HTERT RPE-1 (cell line): ENCODE data around the gene PSMB3.
"Not testable (repeated sequence)": the region's sequence is repeated elsewhere in the genome, so short reads cannot be mapped to it uniquely, and the experiment has no call there.

ENCODE experiments used
- in situ Hi-C: fragments of 300-500 bp; cut with MboI; formaldehyde crosslinking; loops from 4 replicates; pipeline ENCODE4 v1.14.3; 2020; ENCODE audit warnings: low sequenced_read_pairs

PSMB3 gene

DNA sequence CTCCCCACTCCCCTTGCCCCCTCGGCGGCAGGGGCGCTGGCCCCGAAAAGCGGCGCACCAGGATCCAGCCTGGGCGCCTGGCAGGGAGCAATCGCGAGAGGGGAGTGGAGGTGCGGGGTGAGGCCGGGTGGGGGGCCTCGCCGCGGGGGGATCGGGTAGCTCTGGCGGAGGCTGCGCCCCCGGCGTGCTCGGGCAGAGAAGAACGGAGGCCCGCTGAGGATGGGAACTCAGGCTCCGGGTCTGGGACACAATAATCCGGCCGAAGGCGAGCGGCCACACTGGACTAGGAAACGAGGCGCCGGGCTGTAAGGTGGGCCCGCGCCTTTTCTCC, 3.7 kb upstream of the PSMB3 start:
- in situ Hi-C loops: no loop called here

DNA sequence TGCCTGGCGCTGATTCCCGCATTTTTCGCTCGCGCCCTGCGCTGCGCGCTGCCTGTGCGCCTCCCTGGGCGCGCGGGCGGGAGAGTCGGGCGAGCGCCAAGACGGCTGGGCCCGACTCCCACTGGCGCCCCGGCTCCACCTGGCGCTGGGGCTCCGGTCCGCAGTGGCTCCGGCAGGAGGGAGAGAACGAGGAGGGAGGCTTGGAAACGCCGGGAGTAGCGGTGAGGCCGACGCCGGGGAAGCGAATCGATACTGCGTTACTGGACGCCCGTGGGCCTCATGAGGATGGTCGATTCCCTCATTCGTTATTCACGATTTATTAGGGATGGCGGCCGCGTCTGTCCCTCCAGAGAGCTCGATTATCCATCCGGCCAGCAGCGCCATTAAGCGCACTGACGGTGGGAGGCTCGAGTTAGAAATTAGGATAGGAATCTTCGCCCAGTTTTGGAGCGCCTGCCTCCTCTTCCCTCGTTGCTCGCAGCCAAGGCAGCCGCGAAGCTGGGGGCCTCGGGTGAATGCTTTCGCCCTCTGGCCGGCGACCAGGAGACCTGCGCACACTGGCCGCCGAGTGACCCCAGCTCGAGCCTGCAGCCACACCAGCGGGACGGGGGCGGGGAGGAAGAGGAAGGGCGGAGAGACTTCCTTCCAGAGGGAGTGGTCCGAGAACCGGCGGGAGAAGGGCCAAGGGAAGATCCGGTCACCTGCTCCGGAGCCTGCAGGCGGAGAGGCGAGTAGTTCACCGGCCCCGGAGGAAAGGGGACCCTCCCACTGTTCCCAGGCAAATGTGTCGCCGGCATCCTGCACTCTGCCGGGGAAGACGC, 3.1 kb upstream of the PSMB3 start:
- in situ Hi-C loops: no loop called here

DNA sequence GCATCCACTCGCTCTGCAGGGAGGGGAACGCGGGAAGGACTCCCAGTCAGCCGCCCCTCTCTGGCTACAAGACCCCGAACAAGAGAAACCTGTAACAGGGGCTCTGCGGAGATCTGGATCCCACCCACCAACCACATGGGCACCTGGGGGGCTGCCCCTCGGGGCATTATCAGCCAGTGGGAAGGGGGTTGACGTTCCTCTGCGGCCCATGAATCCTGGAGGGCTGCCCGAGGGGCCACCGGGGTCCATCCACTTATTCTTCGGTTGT, 2.6 kb upstream of the PSMB3 start:
- in situ Hi-C loops: no loop called here

DNA sequence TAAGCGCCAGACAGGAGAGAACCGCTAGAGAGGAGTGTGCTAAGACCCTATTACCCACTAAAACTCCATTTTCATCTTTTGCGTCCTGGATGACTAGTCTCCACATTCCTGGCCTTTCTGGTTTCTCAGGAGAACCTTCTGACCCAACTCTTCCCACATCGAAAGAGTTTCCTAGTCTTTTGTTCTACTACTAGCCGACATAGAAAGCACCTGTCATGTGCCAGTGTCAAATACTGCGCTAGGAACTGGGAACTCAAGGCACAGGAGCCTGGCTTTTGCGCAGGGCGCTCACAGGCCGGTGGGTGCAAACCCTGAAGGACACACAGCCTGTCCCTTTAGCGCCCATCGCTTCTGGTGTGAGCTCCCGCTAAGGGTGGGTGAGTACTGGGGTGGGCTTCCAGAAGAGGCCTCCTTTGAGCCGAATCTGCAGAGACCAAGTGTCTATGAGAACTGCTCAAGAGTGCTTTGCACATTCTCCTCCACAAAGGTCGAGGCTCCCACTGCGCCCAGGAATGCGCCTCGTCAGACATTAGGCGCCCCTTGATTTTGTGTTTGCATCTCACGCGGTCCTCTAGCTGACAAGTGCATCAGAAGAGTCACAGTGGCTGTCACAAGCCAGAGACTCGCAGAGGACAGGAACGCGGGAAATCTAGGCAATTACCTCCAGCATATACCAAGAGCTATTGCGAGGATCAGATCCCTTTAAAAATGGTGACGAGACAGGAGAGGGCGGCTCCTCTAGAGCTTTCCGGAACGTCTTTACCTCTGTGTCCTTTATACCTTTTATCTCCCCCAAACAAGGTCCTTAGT, 2.0 kb upstream of the PSMB3 start:
- in situ Hi-C loops: no loop called here

DNA sequence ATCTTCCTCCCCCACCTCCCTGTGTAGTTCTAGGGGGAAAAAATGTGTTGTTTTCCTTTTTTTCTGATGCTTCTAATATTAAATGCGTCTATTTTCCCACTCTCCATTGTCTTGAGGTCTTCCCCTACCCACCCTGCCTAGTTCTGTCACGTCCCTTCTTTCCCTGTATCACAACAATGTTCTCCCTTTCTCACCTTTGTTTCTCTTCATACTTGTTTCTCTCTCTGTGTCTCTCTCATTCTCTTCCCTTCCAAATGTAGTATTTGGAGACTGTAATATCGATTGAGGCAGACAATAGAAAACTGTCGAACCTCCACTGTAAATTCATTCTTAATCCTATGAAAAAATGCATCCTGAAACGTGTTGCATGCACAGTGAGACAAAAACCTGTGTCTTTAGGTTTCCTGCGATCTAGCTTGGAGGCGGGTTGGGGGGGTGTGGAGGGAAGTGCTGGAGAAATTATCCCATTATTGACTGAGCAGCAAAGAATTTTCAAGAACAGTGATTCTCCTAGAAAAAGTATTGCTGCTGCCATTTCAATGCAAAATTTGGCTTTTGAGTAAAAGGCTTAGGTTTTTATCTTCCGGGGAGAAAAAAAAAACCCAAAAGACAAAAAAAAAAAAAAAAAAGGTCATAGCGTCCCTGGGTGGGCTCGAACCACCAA, 1.3 kb upstream of the PSMB3 start:
- in situ Hi-C loops: no loop called here

DNA sequence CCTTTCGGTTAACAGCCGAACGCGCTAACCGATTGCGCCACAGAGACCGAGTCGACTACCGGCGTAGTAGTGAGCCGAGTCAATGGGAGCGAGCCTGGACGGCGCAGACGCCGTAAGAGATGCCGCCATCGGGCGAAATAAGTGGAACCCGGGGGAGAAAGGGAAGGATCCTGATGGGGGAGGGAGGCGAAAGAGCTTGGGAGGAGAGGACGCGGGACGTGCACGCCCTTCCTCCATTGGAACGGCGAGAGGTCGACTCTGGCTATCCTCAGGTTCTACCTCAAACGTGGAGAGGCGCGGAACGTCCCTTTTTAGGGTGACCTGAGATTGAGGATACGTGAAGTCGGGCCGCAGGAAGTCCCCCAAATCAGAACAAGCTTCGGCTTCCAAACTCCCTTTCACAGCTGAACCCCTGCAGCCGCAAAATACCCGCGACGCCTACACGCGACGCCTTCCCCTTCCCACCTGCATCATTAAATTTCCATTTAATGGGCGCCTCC, 683 bp upstream of the PSMB3 start:
- in situ Hi-C loops: no loop called here

DNA sequence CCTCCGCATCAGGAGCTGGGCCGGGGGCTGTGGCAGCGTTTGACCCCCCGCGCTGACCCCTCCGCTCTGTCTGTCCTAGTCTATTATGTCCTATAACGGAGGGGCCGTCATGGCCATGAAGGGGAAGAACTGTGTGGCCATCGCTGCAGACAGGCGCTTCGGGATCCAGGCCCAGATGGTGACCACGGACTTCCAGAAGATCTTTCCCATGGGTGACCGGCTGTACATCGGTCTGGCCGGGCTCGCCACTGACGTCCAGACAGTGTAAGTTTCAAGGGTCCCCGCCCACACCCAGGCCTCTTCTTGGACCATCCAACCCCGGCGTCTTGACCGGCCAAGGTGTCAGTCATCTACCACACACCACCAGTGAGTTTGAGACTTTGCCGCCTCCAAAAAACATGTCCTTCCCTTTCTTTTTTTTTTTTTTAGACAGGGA, 548 bp downstream of the PSMB3 start:
- in situ Hi-C loops: no loop called here

DNA sequence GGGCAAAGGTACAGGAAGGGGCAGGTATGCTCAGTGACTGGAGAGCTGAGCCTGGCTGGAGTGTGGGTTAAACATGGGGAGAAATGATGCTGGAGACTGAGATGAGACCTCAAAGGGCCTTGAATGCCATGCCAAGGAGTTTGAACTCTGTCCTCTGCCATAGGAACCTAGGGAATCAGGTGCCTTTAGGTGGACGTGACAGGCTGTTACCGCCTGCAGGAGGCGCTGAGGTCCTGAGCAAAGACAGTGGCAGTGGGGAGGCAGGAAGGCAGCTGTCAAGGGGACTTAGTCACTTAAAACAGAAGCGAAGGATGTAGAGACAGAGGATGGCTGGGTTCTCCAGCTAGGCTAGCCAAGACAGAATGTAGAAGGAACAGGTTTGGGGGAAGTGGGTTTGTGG, 9.1 kb downstream of the PSMB3 start:
- in situ Hi-C loops: no loop called here

DNA sequence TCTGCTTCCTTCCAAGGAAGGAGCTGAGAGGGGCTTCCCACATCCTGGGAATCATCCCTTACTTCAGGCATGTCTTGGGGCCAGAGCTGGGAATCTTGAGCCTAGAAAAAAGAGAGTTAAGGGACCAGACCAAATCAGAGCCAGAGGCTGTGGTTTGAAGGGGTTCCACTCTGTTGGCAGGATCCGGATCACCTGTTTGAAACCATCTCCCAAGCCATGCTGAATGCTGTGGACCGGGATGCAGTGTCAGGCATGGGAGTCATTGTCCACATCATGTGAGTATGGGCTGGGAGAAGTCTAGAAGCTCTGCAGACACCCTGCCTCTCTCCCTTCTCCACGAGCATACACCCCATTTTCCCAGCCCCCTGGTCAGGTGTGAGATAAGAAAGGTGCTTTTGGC, 9.7 kb downstream of the PSMB3 start:
- in situ Hi-C loops: no loop called here

DNA sequence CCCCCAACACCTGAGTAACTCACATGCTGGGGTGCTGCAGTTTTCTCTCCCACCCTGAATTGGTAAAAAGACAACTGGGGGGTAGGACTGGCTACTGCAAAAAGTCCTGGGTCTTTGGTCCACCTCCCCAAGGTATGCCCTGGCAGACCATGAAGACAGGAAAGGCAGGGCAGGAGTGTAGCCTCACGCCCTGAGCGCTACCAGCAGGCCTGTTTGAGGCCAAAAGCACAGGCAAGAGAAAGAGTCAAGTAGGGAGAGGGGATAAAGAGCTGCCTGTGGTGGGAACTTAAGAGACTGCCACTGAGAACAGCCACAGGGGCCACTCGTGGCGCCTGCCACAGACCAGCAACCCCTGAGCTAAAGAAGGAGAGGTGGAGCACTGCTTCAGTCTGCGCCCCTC, 13.8 kb downstream of the PSMB3 start:
- in situ Hi-C loops: no loop called here

DNA sequence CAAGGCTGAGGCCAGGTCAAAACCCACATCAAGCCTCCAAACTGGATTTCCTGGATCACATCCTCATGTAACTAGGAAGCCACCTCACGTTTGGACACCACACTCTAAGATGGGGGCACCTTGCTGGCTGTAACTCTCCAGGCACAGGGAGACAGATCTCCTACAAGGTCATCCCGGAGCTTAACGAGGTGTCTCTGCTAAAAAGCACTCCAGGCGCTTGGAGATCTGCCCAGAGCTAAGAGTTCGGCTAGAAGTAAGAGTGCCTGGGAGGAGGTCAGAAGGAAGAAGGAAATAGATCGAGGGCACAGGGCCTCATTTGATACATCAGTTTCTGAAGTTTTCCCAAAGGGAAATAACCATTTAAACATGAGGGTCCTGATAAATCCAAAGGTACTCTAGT, 15.9 kb downstream of the PSMB3 start:
- in situ Hi-C loops: no loop called here

DNA sequence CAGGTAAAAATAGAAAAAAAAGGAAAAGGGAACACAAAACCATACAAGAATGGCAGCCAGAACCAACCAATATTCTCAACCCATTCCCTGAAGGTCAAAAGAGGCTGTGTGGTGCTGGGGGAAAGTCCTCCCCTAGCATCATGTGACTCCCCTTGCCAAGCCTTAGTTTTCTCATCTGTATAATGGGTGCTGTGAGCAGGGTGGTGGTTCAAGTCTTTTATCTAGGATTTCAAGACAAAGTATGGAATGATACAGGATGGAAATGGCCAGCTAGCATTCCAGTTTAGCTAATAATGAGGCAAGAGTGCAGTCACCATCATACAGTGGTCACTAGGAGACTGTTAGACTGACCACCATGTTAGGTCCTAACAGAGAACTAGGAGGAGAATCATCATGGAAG, 20.7 kb downstream of the PSMB3 start:
- in situ Hi-C loops: no loop called here

DNA sequence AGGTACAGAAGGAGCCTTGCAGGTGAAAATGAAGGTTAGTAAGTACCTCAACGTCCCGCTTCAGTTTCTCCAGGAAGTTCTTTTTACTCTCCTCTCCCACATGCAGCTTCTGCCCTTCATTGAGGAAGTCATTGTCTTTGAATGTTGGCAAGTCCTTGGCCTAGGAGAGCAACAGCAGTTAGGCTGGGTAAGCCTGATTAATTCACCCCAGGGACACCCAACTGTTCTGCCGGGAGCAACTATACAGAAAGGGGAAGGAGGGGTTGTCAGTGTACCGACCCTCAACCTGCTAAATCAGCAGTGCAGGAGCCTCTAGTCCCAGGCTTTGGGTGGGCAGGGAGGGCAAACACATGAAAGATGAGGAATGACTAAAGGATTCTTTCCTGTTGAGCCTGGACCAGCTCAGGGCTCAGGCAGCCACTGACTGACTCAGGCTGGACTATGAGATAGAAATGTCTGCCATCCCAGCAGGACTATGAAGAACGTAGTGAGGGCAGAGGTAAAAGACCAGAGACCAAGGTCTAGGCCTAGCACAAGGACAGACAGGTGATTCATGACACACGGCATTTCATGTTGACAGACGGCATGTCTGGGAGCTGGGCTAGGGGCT, 25.2 kb downstream of the PSMB3 start:
- in situ Hi-C loops: no loop called here

DNA sequence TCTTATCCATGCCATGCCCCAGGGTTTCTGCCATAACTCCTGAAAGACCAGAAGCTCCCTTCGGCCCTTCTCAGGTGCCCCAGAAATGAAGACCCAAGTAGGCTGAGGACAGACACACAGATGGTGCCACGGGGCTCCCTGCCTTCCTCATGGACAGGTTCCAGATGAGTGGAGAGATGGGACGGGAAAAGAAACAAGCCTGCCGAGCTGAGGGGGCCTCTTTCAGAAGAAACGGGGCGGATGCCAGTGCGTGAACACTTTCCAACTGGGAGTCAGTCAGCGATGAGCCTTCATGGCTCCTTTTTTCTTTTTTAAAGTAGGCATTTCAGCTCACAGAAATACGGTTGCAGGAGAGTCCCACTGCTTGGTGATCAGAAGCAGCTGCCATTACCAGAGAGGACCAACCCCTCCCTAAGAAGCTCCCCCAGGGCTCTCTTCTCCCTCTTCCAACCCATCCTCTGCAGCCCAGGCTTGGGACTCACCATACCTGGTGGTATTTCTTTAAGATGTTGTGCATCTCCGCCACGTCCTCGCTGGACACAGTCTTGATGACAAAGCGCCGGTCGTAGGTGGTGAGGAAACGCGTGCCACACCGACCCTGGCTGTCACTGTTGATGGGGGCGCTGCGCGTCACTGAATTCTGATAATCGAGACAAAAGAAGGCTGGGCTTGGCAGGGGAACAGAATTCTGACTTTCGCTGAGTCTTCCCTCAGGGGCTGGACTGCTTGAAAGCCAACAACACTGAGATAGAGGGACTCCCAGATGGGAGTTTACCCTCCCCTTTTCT, 27.6 kb downstream of the PSMB3 start:
- in situ Hi-C loops: no loop called here

DNA sequence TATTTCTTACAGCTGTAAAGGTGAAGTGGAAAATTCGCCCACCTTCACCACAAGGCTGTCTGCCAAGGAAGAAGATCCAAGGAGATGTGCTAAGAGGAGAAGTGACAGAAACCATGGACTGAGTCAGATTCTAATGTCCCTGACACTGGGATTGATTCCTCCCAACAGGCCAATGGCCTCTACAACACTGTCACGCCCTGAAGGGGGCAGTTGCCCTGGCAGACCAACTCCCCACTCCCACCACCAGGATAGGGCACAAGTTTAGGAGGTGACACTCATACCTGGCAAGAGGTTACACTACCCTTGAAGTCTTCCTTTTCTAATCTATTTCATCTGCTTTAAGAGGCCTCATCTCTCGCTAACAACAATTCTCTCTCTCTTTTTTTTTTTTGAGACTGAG, 30.7 kb downstream of the PSMB3 start:
- in situ Hi-C loops: no loop called here

DNA sequence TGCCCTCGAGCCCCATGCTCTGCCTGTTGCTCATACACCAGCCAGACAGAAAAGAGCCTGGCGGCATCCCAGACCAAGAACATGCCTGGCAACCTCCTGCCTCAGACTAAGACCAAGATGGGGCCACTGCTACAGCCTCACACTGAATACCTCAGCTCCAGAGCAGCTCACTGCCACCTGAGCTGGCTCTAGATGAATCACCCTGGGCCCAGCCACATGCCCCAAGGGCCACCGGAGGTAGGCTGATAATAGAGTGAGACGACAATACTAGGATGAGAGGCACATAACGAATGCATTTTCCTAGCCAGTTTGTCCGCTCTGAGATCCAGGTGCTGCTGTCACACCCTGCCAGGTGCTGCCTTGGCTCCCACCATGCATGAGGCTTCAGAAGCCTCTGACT, 33.8 kb downstream of the PSMB3 start:
- in situ Hi-C loops: no loop called here

DNA sequence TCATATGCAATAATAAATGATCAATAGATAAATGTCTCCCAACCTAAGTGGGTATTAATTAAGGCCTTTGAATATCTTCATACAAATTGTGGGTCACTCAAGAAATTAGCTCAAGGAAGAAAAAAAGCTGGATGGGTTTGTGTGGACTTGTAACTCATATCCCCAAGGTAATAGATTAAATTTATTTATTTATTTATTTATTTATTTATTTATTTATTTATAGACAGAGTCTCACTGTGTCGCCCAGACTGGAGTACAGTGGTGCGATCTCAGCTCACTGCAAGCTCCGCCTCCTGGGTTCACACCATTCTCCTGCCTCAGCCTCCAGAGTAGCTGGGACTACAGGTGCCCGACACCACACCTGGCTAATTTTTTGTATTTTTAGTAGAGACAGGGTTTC, 35.5 kb downstream of the PSMB3 start:
- in situ Hi-C loops: not testable (repeated sequence)

DNA sequence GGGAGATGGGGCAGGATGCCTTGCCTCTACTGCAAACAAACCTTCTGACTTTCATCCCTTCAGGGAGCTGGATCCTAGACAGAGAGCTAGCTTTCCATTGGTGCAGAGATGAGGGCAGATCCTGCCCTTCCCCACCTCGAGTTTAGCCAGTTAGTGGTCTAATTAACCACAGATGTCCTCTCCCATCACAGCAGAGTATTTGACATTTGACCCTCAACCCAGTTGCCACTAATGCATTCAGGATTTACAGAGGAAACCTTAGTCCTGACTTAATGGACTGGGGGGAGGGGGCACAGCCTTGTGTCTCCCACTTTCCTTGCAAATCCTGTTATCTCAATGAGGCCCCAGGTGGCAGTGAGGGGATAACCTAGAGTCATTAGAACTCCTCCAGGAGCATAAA, 36.6 kb downstream of the PSMB3 start:
- in situ Hi-C loops: no loop called here

DNA sequence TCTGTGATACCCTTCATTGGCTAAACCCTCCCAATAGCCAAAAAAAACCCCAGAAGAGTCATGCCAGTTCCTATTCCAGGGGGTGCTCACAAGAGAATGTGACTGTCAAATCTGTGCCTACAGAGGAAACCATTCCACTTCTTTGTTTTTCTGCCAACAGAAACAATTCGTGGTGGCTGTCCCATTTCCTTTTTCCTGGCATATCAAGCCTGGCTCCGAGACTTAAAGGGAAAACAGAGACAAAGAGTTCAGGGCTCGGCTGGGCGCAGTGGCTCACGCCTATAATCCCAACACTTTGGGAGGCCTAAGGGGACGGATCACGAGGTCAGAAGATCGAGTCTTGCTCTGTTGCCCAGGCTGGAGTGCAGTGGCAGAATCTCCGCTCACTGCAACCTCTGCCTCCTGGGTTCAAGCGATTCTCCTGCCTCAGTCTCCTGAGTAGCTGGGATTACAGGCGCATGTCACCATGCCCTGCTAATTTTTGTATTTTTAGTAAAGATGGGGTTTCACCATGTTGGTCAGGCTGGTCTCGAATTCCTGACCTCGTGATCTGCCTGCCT, 37.7 kb downstream of the PSMB3 start:
- in situ Hi-C loops: not testable (repeated sequence)

DNA sequence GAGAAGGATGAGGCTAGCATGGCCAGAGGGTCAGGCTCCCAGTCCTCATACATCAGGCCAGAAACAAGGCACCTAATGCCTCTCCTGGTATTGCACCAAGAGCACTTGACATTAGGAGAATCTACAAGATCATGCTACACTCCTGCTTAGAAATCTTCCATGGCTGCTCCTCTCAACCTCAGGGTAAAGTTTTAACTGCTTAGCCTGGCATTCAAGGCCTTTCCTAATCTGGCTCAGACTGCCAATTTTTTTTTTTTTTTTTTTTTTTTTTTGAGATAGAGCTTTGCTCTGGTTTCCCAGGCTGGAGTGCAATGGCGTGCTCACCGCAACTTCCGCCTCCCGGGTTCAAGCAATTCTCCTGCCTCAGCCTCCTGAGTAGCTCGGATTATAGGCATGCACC, 38.6 kb downstream of the PSMB3 start:
- in situ Hi-C loops: no loop called here
